Endometrium (tissue), 2 donors: ENCODE results near the gene NCAN.
"Not testable (repeated sequence)": the region's sequence is repeated elsewhere in the genome, so short reads cannot be mapped to it uniquely, and the experiment has no call there.

Experiments used
- FAIRE-seq: peaks from 2 replicates; lab custom pipeline; 2012; peaks lifted over from hg19 to GRCh38; lab: Jason Lieb, UNC
- donor health status: control.
- donor health status: control.

NCAN gene

GRCh38 chr19:19211499-19212420 is at the start of gene NCAN:
TSS of gene NCAN (plus strand) at chr19:19211958. CDS start at chr19:19216954, 4,996 bp downstream.
- no peak for FAIRE-seq

- FAIRE-seq: no peak
Observed at GRCh38 chr19:19162495-19162894, 49.3 kb upstream of the NCAN start.

- no peak for FAIRE-seq
Observed at GRCh38 chr19:19165396-19165795, 46.4 kb upstream of the NCAN start.

- no peak for FAIRE-seq
Observed at GRCh38 chr19:19167612-19168011, 44.1 kb upstream of the NCAN start.

- no peak for FAIRE-seq
Observed at GRCh38 chr19:19169236-19170052, 42.3 kb upstream of the NCAN start.

GRCh38 chr19:19170053-19170872 is 41.5 kb upstream of the NCAN start, which contains the start of gene MEF2B:
TSS of gene MEF2B (minus strand) at chr19:19170263. CDS start at chr19:19150735, 19,528 bp downstream.
- no peak for FAIRE-seq

GRCh38 chr19:19170873-19171672 is 40.7 kb upstream of the NCAN start:
- no peak for FAIRE-seq

GRCh38 chr19:19171821-19172532 is 39.8 kb upstream of the NCAN start:
- no peak for FAIRE-seq

GRCh38 chr19:19173243-19173642 is 38.5 kb upstream of the NCAN start:
- FAIRE-seq: not testable (repeated sequence)

- FAIRE-seq: no peak
Observed at GRCh38 chr19:19176950-19177349, 34.8 kb upstream of the NCAN start.

GRCh38 chr19:19179548-19180441 is 32.0 kb upstream of the NCAN start:
- no peak for FAIRE-seq

- FAIRE-seq: no peak
Observed at GRCh38 chr19:19181488-19181998, 30.2 kb upstream of the NCAN start.

GRCh38 chr19:19185853-19186740 is 25.7 kb upstream of the NCAN start:
- FAIRE-seq: no peak

- FAIRE-seq: no peak
Observed at GRCh38 chr19:19186742-19187141, 25.0 kb upstream of the NCAN start.

GRCh38 chr19:19191768-19192077 is 20.0 kb upstream of the NCAN start:
- FAIRE-seq: no peak

- FAIRE-seq: peak; percentile 99
Observed at GRCh38 chr19:19192078-19192882, 19.5 kb upstream of the NCAN start, which contains the start of the genes BORCS8 and RFXANK. TSS of gene BORCS8 (minus strand) at chr19:19192152. CDS start at chr19:19192117, 35 bp downstream. TSS of gene RFXANK (plus strand) at chr19:19192258. CDS start at chr19:19193947, 1,689 bp downstream.

GRCh38 chr19:19192910-19193423 is 18.8 kb upstream of the NCAN start:
- FAIRE-seq: no peak
